ENCODE results near the gene L2HGDH.
"Not testable (repeated sequence)": the region's sequence is repeated elsewhere in the genome, so short reads cannot be mapped to it uniquely, and the experiment has no call there.

The L2HGDH gene

GRCh38 chr14:50338587-50338986 is 26.6 kb upstream of the L2HGDH start:
- DNase-seq: no peak

DNA sequence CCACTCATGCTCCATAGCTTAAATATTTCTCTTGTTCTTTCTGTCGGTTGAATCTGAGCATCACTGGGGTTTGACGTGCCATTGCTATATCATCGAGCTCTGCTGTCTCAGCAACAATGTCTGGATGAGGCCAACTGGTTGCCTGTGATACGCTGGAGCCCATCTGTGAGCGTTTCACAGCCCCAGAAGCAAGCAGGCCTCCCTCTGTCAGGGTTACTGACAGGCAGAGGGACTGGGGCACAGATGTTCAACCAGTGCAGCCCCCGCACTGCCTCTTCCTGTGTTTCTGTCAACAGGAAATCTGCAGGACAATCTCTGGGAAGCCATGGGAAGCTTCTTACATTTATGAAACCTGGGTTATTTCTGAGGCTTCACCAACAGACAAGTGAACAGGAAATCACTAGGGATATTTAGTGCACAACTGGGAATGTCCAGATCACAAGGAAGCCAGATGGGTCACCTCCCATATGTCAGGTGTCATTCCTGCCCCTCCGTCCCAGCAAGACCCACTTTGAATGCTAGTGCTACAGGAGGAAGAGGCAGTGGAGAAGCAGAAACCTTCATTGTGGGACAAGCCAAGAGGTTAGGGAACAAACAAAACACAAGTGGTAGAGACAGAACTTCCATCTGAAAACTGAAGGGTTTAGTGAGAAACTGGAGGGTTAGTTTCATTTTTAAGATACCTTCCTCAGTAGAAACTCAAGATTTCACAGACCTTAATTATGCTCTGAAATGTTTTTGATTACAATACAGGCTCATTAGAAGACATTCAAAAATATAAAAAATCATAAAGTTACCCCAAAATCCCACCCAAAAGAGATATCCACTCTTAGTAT is 24.2 kb upstream of the L2HGDH start:
- no peak for DNase-seq

DNA sequence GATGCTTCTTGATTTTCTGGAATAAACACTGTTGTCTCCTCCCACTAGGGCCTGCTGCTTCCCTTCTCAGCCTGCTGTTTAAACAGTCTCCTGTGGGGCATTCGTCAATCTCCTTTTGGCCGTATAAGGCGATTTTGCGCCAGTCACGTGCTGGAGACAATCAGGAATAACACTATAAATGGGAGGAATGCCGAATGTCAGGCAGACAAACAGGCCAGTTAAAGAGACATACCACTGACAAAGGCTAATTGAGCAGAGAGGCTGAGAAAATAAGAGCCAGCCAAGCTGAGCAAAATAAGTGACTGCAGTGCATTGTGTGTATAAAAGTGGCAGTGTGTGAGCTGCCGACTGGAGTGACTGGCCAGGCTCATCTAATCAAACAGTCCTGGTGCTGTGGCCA is 23.4 kb upstream of the L2HGDH start:
- no peak for DNase-seq

DNA sequence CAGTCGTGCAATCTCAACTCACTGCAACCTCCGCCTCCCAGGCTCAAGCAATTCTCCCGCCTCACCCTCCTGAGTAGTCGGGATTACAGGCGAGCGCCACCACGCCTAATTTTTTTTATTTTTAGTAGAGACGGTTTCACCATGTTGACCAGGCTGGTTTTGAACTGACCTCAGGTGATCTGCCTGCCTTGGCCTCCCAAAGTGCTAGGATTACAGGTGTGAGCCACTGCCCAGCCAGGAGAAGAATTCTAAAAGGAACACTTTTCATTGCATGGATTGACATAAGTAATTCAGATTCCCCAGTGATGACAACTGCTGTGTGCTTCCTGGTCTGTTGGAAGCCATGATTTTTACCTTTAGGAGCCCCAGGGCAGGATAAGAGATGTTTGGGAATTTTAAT is 22.2 kb upstream of the L2HGDH start:
- no peak for DNase-seq

DNA sequence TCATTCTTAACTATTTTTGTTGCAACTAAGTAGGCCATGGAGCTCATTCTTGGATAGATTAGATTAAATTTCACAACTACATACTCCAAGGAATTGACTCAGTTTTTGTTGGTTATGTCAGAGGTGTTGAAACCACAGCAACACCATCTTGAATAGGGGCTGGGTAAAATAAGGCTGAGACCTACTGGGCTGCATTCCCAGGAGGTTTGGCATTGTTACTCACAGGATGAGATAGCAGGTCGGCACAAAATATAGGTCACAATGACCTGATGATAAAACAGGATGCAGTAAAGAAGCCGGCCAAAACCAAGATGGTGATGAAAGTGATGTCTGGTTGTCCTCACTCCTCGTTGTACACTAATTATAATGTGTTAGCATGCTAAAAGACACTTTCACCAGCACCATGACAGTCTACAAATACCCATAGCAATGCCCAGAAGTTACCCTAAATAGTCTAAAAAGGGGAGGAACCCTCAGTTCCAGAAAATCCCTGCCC is 21.0 kb upstream of the L2HGDH start:
- DNase-seq: no peak

DNA sequence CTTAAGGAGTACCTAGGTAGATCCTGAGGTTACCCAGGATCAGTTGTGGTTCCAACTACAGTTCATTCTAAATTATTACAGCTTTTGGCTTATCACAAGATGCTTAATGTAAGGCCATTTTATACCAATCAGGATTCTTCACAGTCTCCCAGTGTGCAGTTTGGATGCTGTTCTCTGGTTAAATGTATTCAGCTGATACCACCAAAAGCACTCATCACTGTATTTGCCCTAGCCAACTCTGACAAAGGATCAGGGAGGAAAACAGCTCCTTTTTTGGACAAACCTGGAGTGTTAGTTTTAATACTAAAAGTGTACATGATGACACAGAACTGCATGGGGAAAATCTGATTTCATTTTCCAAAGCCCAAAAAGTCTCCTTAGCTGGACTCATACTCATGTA is 19.6 kb upstream of the L2HGDH start:
- no peak for DNase-seq

DNA sequence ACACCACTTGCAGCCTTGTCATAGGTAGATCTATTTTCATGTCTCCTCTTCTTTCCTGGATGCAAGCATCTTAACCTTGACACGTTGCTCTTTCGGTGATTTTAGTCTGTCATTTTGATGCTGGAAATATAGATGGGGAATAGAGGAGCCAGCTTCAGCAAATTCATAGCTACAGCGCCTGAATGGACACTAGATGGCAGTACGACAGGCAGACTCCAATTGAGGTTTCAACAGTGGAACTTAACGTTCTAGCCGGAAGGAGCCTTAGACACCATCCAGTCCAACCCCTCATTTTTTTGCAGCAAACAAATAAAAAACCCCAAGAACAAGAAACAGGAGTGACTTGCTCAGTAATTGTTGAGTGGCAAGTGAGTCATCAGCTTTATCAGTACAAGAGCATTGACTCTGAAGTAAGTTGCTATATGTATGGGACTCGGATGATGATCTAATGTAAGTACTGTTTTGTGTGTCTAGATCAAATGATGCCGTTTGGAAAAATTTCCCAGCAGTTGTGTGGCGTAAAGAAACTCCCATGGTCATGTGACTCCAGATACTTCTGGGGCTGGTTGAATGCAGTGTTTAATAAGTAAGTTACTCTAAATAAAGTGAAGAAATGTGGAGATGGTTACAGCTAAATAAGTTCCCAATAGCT is 9.1 kb upstream of the L2HGDH start:
- DNase-seq: peak; percentile 64

- DNase-seq: no peak
These were observed 8.3 kb upstream of the L2HGDH start for GRCh38 chr14:50320283-50320682.

DNA sequence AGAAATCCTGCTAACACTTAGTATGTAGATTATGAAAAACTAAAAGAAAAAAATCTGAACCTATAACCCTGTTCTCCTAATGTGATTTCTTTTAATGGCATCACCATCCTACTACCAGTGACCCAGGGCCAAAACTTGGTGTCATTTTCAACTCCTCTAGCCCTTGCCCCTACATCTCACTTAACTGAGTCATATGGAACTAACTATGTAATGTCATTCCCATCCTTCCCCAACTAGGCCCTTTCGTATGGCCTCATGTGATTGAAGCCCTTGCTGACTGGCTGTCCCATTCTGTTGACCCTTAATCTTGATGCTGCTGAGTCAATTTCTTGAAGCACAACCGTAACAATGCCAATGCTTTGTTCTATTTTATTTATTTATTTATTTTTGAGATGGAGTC is 7.7 kb upstream of the L2HGDH start:
- DNase-seq: no peak

DNA sequence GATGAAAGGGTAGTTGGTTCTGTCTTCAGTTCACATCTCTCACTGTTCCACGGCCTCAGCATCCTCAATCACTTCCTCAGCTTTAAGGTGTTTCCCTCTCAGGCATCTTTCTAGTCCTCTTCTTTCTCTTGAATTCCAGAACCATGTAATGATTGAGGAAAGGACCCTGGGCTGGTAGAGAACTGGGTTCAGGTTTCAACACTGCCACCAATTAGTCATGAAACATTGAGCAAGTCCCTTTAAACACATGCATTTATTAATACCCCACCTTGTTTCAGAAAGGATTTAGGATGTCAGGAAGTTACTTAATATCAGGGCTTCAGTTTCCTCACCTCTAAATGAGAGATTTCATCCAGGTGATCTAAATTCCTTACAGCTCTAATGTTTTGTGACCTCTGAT is 7.3 kb upstream of the L2HGDH start:
- no peak for DNase-seq

- DNase-seq: no peak
These were observed 6.1 kb upstream of the L2HGDH start for GRCh38 chr14:50318031-50318626.

- not testable (repeated sequence) for DNase-seq
These were observed 2.1 kb upstream of the L2HGDH start for GRCh38 chr14:50314098-50314497.

GRCh38 chr14:50312734-50313054 is 665 bp upstream of the L2HGDH start:
- DNase-seq: no peak

- no peak for DNase-seq
These were observed 575 bp downstream of the L2HGDH start for GRCh38 chr14:50311337-50311971.

GRCh38 chr14:50310445-50310844 is 1.6 kb downstream of the L2HGDH start:
- no peak for DNase-seq

- no peak for DNase-seq
These were observed 3.6 kb downstream of the L2HGDH start for GRCh38 chr14:50308363-50308915.

DNA sequence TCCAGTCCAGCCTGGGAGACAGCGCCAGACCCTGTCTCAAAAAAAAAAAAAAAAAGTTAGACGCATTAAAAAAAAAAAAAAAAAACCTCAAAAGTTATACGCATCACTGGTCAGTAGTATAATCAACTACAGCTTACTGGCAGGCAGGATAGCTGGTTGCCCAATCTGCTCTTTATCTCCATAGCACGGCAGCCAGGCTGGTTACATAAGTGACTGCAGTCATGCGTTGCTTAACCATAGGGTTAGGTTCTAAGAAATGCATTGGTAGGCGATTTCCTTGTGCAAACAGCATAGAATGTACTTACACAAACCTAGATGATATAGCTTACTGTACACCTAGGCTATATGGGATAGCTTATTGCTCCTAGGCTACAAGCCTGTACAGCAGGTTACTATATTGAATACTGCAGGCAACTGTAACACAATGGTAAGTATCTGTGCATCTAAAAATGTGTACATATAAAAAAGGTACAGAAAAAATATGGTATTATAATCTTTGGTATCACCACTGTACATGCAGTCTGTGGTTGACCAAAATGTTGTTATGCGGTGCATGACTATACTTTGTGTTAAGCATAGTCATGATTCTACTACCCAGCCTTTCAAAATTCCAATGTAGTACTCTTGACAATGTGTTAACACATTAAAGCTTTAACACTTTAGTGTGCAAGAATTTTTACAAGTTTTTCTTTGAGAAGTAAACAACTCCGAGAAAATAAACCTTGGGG is 8.1 kb downstream of the L2HGDH start:
- no peak for DNase-seq

- no peak for DNase-seq
These were observed 10.1 kb downstream of the L2HGDH start for GRCh38 chr14:50301914-50302313.

GRCh38 chr14:50299585-50299984 is 12.4 kb downstream of the L2HGDH start:
- no peak for DNase-seq

- DNase-seq: no peak
These were observed 21.7 kb downstream of the L2HGDH start for GRCh38 chr14:50290306-50290705.

DNA sequence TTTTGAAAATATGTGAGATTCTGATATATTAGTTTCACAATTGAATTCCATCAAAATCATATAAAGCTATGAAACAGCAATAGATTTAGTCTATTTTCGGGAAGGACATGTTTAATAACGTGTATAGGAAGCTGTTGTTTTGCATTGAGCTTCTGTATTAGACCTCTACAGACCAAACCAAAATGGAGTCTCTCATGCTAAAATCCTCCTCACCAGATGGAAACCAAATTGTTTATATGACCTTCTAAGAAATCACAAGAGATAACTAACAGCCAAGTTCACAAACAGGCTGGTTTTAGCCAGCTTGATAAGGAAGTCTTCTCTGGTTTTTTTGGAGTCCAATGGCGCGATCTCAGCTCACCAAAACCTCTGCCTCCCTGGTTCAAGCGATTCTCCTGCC is 23.9 kb downstream of the L2HGDH start:
- DNase-seq: no peak

DNA sequence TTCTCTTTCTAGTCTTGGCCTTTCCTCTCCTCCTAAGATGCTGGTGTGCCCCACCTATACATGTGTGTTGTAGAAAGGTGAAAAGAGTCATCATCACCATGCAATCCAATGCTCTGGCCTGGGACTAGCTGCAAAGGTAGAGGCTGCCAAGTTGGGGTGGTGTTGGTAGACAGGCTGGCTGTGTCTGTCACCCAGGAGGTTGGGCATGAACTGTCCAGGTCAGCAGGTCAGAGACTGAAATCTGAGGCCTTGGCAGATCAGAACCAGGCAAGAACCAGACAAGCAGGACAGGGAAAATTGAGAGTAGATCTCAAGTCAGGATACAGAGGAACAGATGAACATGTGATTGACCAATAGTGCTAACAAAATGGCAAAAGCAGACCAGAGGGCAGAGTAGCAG is 26.2 kb downstream of the L2HGDH start:
- no peak for DNase-seq

GRCh38 chr14:50272498-50272897 is 39.5 kb downstream of the L2HGDH start:
- DNase-seq: no peak
